RPMI8226 (cell line): ENCODE measurements around the gene C2CD4B.
A peak's percentile ranks its signal among the peaks of the same experiment; 100 is the strongest.

Experiments used
- DNase-seq: peaks from one replicate; pipeline ENCODE4 v3.0.0-alpha.2; 2015

Gene C2CD4B

DNA sequence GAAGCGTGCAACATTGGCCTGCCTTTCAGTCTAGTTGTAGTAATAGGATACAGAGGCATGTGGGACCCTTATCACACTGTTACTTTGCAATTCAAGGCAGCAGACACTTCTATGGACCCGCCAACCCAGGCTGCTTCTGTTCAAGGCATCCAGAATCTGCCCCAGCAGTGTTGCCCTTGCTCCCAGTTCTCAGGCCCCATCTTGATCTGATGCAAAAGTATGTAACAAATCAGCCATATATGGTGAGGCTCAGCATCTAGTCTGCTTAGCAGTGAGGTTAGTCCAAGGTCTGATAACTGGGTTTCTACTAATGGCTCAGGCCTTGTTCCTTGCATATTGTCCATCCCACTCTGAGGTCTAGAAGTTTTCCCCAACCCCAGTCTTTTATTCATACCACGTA is 17.9 kb downstream of the C2CD4B start:
- DNase-seq: no peak

DNA sequence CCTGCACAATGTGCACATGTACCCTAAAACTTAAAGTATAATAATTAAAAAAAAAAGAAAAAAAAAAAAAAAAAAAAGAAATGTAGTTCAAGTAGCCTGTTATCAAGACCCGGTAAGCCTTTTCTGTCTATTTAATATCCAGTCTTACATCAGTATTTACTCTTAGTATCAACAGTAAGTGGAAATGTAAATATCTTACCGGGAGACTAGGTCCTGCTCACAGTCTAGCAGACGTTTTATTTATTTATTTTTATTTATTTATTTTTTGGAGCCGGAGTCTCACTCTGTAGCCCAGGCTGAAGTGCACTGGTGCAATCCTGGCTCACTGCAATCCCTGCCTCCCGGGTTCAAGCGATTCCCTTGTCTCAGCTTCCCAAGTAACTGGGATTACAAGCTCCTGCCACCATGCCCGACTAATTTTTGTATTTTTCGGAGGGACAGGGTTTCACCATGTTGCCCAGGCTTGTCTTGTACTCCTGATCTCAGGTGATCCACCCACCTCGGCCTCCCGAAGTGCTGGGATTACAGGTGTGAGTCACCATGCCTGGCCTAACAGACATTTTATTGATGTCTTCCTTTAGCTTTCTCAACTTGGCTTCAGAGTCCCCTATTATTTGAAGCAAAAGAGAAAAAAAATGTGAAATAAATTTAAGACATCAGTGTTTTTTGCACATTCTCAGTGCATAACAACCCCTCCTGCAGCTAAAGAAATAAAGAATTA is 19.9 kb downstream of the C2CD4B start:
- DNase-seq: no peak

DNA sequence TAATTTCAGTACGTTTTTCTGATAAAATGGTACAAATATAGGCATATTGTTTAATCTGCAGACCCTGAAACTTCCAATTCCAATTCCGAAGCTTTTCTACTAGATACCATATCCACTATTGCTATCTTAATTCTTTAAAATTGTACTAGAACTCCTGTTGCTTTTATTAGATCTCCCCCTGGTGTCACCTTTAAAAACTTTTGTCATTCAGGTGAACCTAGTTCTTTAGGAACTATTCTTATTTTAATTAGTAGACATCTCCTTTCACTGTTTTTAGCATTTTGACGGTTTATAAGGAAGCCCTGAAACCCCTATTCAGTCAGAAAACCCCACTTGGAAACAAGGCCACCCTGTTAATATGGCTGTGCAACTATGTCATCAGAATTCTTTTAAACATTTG is 22.3 kb downstream of the C2CD4B start:
- peak; percentile 35 for DNase-seq

DNA sequence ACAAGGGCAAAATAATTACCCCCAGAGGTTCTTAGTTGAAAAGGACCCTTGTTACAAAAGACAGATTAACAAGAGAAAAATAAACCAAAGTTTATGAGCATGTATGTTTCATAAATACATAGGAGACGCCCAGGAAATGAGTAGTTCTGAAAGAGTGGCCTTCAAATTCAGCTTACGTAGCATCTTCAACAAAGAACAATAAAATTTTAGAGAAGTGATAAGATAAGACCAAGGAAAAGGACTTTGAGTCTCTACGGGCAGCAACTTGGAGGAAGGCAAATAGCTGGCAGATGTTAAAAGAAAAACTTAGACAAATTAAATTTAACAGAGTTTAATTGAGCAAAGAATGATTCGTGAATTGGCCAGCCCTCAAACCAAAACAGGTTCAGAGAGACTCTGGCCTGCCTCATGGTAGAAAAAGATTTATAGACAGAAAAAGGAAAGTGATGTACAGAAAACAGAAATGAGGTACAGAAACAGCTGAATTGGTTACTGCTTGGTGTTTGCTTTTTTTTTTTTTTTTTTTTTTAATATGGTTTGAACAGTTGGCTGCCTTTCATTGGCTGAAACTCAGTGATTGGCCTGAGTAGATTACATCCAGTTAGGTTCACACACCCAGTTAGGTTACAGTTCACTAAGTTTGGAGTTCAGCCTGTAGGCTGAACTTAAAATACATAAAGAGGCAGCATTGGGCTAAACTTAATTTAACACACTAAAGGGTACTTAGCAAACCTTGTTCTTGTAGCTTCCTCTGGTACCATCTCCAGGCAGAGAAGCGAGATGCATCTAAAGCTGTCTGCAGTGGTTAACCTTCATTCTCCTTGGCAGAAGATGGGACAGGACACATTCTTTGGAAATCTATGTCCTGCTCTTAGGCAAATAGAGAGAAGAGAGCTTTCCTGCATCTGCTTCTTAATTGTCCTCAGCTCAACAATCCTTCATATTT is 23.2 kb downstream of the C2CD4B start:
- peak; percentile 28 for DNase-seq

DNA sequence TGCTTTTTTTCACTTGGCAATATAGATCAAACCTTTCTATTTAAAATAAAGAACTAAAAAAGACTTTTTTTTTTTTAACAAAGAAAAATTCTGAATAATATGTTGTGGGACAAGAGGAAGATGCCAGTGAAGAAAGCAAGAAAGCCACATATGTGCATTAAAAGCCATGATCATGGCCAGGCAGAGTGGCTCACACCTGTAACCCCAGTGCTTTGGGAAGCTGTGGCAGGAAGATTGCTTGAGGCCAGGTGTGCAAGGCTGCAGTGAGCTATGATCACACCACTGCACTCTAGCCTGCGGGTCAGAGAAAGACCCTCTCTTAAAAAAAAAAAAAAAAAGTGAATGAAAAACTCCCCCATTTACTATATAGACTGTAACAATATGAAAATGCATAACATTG is 23.9 kb downstream of the C2CD4B start:
- DNase-seq: peak; percentile 53

DNA sequence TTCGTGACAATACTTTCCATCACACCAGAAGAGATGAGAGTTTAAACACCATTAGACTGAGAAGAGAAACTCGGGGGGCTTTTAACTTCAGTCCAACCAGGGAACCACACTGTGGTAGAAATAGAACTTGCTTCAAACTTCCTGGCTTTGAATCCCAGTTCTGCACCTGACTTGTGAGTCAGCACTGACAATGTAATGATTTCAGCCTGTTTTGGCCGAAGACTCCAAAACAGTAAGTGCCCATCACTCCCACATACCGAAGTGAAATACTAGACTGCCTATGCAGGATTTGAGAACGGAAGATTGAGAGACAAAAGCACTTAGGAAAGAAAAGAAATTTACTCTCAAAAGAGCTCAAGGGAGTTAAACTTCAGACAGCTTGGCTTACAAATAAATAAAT is 27.0 kb downstream of the C2CD4B start:
- DNase-seq: peak; percentile 35

DNA sequence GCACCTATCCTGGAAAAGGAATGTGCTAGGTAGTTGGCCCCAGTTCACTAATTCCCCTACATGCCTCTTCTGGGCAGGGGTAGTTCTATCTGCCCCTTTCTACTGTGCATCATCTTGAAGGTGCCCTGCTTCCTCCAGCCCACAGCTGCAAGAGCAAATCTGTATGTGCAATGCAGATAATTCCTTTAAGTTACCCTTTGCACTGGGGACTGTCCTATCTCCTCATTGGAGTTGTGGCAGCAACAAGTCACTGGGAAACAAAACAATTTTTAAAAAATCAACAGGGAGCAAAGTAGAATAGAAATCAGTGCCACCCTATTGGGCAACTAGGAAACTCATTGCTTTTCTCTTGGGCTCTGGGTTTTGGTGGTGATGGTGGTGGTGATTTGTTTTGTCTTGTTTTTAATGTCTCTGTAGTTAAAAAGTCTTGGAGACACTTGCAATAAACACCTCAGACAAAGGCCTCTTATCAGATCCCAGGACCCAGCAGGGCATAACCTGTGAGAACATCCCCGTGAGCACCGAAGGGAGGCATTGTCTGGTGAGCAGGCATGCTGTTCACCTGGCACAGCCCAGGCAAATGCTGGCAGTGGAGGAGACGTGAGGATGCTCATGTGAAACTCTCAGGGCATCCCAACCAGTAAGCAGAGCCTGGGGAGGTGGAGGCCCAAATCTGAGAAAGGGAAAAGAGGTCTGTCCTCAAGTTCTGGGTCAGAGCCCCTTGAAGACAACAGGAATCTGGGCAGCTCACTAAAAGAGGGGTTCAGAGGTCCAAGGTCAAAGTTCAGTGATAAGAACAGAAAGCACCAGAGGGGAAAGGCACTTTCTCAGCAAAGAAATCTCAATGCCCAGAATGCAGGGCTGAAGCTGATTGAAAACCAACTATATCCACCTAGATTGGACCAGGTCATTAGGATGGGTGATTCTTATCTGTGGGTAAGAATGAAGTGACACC is 27.9 kb downstream of the C2CD4B start:
- no peak for DNase-seq

DNA sequence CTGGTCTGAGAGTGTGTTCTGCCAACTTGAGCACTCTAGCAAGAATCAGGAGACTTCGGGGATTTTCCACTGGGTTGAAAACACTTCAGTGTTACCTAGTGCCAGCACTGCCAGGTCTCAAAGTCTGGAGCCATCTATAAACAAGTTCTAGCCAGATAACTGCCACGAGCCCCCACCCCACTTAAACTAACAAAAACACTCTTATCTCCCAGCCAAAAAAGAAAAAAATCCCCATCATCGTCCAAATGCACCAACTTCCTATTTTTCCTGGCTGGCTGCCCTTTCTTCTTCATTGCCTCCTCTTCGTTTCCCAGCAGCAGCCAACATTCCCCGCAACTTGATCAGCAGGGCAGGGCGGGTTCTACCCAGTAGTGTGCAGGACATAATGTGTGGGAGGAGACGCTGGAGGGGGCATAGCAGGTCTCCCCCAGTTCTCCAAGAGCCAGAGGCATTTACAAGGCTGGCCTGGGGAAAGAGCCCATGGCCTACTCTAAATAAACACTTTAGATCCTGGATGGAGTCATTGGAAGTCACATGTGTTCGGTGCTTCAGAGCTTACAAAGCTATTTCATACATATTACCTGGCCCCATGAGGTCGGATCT is 29.5 kb downstream of the C2CD4B start:
- no peak for DNase-seq

DNA sequence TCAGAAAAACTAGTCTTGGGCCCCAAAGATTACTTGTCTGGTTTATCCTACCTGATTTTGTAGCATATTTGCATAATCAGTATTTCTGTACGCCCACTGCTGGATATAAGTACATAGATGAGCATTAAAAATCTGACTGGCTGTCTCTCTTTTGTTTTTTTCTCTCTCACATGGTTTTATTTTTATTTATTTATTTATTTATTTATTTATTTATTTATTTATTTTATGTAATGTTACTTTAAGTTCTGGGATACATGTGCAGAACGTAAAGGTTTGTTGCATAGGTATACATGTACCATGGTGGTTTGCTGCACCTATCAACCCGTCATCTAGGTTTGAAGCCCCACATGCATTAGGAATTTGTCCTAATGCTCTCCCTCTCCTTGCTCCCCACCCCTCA is 31.9 kb downstream of the C2CD4B start:
- no peak for DNase-seq

DNA sequence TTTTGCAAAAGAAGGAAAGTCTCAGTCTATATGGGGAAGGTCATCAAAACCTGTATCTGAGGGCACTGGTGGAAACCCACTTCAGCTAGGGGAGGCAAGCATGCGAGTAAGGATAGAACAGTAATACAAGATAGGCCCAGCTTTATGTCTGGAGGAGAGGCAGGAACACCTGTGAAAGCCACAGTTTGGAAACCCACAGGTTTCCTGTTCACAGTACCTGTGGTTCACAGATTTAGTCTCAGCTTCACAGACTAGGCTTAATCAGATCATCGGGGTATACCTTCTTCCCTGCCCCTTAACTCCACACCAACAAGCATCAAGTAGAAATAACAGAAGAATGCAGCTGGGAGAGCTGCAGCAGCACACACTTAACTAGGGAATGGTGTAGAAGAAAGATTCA is 36.2 kb downstream of the C2CD4B start:
- peak; percentile 55 for DNase-seq

DNA sequence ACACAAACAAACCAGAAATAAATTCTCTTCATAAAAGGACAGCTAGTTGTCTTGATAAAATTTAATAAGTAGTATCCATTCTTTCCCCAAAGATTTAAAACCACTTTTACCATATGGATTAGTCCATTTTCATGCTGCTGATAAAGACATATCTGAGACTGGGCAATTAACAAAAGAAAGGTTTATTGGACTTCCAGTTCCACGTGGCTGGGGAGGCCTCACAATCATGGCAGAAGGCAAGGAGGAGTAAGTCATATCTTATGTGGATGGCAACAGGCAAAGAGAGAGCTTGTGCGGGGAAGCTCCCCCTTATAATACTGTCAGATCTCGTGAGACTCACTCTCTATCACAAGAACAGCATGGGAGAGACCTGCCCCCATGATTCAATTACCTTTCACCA is 38.7 kb downstream of the C2CD4B start:
- DNase-seq: no peak

DNA sequence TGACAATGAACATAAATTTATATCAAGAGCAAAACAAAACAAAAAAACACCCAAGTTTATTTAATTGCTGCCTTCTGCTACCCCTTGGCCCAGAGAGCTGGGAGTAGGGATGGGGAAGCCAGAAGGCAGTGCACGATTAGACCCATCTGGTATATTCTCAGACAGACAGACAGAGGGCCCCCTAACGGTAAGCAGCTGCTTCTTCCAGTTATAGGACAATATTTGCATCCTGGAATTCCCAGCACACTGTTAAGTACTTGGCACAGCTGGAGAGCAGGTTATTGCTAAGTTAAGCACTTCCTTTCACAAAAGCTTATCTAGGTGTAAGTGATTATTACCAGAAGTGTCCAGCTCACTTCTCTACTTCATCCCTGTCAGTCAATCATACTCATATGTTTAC is 39.3 kb downstream of the C2CD4B start:
- no peak for DNase-seq

DNA sequence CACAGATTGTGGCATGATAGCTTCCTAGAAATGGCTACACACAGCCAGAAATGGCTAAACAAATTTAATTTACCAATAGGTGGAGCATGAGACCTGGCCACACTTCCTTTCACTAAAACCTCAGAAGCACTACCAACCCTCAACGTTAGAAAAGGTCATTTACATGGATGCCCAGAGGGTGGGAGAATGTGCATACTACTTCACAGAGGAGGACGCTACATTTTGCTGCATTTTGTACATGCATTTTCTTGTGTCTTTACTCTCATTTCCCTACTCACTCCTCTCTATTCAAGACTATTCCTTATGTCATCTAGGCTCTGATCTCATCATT is 40.1 kb downstream of the C2CD4B start:
- DNase-seq: peak; percentile 28

DNA sequence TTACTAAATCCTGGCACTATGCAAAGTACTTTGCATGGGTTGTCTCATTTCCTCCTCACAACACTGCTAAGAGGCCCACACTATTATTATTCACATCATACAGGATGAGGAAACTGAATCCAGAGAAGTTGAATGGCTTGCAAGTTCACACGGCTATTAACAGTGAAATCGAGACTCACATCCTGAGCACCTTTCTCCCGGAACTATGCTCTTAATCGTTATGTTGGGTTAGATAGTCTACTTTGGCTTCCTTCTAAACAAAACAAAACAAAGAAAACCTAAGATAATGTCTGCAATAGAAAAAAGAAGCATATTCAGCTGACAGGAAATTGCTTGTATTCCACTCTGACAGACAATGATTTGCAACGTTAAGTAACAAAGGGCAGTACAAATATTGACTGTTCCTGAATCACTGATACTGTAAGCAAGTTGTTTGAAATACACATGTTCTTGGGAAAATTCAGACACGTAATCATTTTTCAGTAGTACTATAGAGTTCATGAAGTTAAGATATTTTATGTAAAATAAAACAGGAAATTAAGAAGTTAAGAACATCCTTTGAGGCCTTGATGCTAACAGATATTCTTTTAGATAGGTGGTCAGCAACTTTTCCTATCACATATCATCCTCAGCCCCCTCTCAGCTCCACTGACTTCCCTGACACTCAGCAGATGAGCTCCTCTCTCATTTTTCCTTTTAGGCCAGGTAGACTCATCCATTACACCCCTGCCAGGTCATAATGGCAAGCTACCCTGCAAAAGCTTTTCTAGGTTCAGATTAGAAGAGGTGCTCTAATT is 40.7 kb downstream of the C2CD4B start:
- DNase-seq: no peak

DNA sequence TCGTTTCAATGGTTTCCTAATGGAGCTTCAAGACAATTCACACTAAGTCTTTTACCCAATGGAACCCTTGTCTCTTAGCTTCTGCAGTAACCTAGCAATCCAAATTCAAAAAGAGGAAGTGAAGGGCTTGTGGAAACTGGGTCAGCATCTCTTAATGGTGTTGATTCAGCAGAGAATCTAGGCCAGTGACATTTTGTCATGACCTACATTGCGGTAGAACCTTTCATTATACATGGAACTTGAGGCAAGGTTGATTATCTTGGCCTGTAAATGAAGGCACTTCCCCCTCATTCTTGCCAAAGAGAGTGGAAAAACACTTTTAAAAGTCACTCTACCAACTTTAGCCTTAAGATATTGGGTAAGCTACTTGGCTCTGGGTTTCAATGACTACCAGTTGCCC is 42.8 kb downstream of the C2CD4B start:
- DNase-seq: peak; percentile 83

DNA sequence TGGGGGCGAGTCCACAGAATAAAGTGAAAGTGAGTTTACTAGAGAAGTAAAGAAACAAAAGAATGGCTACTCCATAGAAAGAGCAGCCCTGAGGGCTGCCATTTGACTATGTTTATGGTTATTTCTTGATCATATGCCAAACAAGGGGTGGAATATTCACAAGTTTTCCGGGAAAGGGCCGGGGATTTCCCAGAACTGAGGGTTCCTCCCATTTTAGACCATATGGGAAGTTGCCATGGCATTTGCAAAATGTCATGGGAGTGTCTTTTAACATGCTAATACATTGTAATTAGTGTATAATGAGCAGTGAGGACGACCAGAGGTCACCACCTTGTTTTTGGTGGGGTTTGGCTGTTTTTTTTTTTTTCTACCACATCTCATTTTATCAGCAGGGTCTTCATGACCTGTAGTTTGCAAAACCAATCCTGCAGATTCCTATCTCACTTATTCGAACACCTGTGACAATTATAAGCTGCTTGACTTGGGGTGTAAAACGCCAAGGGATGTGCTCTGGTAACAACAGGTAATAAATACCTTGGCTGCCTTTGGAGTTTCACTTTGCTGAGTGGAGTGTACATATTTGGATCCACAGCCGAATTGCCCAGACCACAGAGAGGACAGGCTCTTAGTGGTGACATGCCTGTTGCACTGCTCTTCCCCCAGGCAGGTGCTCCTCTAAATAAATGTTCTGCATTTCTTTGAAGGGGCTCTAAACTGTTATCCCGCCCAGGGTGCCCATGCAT is 43.6 kb downstream of the C2CD4B start:
- DNase-seq: peak; percentile 71

DNA sequence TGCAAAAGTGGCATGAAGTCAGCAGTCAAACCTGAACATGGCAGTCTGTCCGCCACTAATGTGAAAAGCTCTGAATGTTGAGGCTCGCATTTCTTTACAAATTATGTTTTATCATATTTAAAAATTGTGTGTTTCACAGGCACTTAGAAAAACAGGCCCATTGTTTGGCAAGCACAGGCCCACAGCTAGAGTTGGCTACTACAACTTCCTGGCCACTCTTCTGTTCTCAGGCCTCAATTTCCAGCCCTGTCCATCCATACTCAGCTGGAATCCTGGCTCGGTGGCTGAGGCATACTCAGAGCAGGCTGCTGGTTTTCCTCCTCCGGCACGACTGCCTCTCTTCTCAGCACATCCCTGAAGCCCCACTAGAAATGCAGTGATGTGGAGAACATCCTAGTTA is 44.3 kb downstream of the C2CD4B start:
- no peak for DNase-seq

DNA sequence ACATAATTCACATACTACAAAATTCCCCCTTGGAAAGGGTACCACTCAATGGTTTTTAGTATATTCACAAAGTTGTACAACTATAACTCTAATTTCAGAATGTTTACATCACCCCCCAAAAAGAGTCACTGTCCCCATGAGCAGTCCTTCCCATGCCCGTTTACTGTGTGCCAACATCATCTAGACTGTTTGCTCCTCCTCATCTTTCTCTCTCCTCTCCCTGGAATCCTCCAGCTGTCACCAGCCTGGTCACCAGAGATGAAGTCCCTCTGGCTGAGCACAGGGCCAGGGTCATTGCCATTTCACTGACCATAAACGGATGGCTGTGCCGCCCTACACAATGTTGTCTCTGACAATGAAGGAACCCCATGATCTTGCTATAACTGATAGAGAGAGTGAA is 45.2 kb downstream of the C2CD4B start:
- no peak for DNase-seq

DNA sequence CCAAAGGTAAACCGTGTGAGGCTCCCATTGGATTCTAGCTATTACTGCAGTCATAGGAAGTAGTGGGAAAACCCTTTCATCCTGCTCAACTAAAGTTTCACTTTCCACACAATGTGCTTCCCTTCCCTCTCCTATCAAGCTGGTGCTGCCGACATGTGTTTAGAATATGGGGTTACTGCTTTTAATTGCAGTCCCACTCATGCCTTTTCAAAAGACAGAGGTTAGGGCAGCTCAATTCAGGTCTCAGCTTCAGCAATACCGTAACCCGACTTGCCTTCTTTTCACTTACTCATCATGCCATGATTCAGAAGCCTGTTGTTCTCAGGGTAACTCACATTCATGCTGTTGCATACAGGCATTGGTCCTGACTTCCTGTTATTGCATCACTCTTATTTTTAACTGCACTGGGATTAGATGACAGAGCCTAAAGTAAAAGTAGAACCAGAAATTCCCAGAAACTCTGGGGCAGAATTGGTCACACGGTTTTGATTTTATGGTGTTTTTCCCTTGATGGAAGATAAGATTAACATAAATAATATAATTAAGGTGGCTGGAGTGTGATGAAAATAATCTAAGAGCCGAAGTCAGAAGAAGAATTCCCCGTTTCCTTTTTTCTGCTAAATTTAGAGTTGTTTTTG is 45.7 kb downstream of the C2CD4B start:
- peak; percentile 31 for DNase-seq

DNA sequence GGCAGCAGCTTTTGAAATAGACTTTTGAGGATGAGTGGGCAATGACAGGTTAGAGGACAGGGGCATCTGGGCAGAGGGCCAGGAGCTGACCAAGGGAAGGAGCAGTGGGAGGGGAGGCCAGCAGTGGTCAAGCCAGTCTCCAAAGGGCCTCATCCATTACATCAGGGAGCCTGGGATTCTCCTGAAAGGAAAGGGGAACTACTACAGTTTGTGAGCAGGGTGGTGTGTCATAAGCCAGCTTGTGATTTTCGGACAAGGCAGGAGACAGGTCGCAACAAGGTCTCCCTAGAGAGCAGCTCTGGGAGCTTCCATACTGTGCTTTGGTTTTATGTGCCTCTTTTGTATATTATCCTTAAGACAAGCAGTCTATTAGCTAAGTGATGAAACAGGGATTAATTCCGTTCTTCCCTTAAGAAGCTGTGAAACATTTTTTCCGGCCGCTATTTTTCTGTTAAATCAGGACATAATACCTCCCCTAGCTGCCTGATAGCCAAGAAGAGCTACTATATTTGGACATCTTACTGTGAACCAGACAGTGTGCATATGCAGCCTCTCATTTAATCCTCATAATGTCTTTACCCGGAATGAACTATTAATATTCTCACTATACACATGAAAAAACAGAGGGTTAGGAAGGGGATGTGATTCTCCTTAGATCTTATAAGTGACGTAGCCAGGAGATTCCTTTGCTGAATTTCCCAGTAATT is 46.4 kb downstream of the C2CD4B start:
- no peak for DNase-seq
